ENCODE measurements around the gene FBP2. TPM values are rescaled to one million over a fixed set of nuclear protein-coding genes. Genes with fewer than 3 reads are reported as not detected.

Gene FBP2
- total and polyA plus RNA-seq, 2 of the 4 experiments (the other 2 are of a cell fraction): not detected

GRCh38 chr9:94577036-94577435, 16.6 kb downstream of the FBP2 start:
- H3K56ac ChIP-seq (ENCODE audit: extremely low read depth, insufficient read depth, low read length): no peak overlapping the region
- ATAC-seq (ENCODE audit: low read depth): no peak
- H3K9ac ChIP-seq (ENCODE audit: low read depth, low read length): no peak overlapping the region
- H3K27me3 ChIP-seq (ENCODE audit: control insufficient read depth, insufficient read depth, low read length): peaks cover 2% of the 10 kb centered on the region
- no peak overlapping the region for H2AK5ac ChIP-seq (ENCODE audit: low read depth, low read length)
- H4K5ac ChIP-seq (ENCODE audit: low read depth, low read length): no peak overlapping the region
- no peaks in the 10 kb centered on the region for H3K4me1 ChIP-seq (ENCODE audit: control insufficient read depth, insufficient read depth, low read length)
- no peak overlapping the region for H3K4me3 ChIP-seq (ENCODE audit: insufficient read depth, low read depth, low read length)
- no peak overlapping the region for H2BK5ac ChIP-seq (ENCODE audit: low read depth, low read length, poor library complexity, severe bottlenecking)
- no peak overlapping the region for H4K8ac ChIP-seq (ENCODE audit: low read depth in 2 of 2, low read length in 2 of 2)
- H3K23ac ChIP-seq (ENCODE audit: low read depth, low read length): no peak overlapping the region
- WGBS, 2 experiments (ENCODE audit: extremely low coverage in 2 of 2, insufficient read length in 1 of 2): no CpG with 5 or more reads among the region's 1 CpG
- no peak overlapping the region for H3K4me2 ChIP-seq (ENCODE audit: low read depth, low read length)
- dilution Hi-C loops (cut with HindIII; ENCODE audit: low sequenced_read_pairs, unreplicated experiment) (no loop called here), intact Hi-C loops (cut with micrococcal nuclease) (no loop called here), in situ Hi-C loops (cut with MboI; ENCODE audit: low sequenced_read_pairs) (no loop called here)
- H3K14ac ChIP-seq (replicated peaks; ENCODE audit: low read depth, low read length): no peak overlapping the region
- H3K18ac ChIP-seq (ENCODE audit: low read depth, low read length): no peak overlapping the region
- DNase-seq: no peak
- no peak overlapping the region for H2BK120ac ChIP-seq (ENCODE audit: low read depth, low read length)
- no TSS peak for BruUV-seq (replicated peaks)
- no peak overlapping the region for H3K4ac ChIP-seq (ENCODE audit: low read depth, low read length)
- H4K91ac ChIP-seq (ENCODE audit: insufficient read depth, low read depth, low read length): no peak overlapping the region
- no peak overlapping the region for H2AK9ac ChIP-seq (replicated peaks; ENCODE audit: low read depth, low read length, poor library complexity)
- no peaks in the 10 kb centered on the region for H3K79me1 ChIP-seq (ENCODE audit: low read depth in 1 of 2, low read length in 2 of 2)
- H4K20me1 ChIP-seq (ENCODE audit: insufficient read depth, low read length): no peaks in the 10 kb centered on the region
- TF ChIP-seq RAD21 (IDR thresholded peaks at IDR 0.05; ENCODE audit: low read length): no peak
- no peak for TF ChIP-seq FOS (IDR thresholded peaks at IDR 0.05; ENCODE audit: low read depth, low read length)
- TF ChIP-seq, protein P1, sequence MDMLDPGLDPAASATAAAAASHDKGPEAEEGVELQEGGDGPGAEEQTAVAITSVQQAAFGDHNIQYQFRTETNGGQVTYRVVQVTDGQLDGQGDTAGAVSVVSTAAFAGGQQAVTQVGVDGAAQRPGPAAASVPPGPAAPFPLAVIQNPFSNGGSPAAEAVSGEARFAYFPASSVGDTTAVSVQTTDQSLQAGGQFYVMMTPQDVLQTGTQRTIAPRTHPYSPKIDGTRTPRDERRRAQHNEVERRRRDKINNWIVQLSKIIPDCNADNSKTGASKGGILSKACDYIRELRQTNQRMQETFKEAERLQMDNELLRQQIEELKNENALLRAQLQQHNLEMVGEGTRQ (IDR thresholded peaks at IDR 0.05; ENCODE audit: low read depth, low read length): no peak
- TF ChIP-seq CHD1 (IDR thresholded peaks at IDR 0.05; ENCODE audit: low read depth, low read length): no peak
- TF ChIP-seq SMC3 (IDR thresholded peaks at IDR 0.05; ENCODE audit: low read depth, low read length): no peak
- TF ChIP-seq CTCF (conservative IDR thresholded peaks at IDR 0.05; ENCODE audit: low read depth, low read length): no peak
- TF ChIP-seq MAFK (IDR thresholded peaks at IDR 0.05; ENCODE audit: low read depth, low read length): no peak
- no peak for TF ChIP-seq RCOR1 (IDR thresholded peaks at IDR 0.05; ENCODE audit: insufficient replicate concordance, low read length)
- TF ChIP-seq RFX5 (IDR thresholded peaks at IDR 0.05; ENCODE audit: low read depth, low read length): no peak
- TF ChIP-seq CEBPB (IDR thresholded peaks at IDR 0.05; ENCODE audit: low read depth, low read length): no peak
- TF ChIP-seq, protein P2, sequence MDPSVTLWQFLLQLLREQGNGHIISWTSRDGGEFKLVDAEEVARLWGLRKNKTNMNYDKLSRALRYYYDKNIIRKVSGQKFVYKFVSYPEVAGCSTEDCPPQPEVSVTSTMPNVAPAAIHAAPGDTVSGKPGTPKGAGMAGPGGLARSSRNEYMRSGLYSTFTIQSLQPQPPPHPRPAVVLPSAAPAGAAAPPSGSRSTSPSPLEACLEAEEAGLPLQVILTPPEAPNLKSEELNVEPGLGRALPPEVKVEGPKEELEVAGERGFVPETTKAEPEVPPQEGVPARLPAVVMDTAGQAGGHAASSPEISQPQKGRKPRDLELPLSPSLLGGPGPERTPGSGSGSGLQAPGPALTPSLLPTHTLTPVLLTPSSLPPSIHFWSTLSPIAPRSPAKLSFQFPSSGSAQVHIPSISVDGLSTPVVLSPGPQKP (IDR thresholded peaks at IDR 0.05; ENCODE audit: borderline replicate concordance, low read depth, low read length): no peak
- TF ChIP-seq BHLHE40 (IDR thresholded peaks at IDR 0.05; ENCODE audit: low read depth, low read length): no peak
- TF ChIP-seq MXI1 (IDR thresholded peaks at IDR 0.05; ENCODE audit: borderline replicate concordance, low read depth, low read length): no peak
- no peak for TF ChIP-seq NFE2L2 (IDR thresholded peaks at IDR 0.05; ENCODE audit: low read depth, low read length)
- H2BK20ac ChIP-seq (ENCODE audit: low read depth, low read length): no peak overlapping the region
- no peaks in the 10 kb centered on the region for H3K36me3 ChIP-seq (ENCODE audit: control insufficient read depth, insufficient read depth, low read length)
- POLR2A ChIA-PET (ENCODE audit: unreplicated experiment): no interaction called here
- no peak overlapping the region for H2BK15ac ChIP-seq (ENCODE audit: low read depth, low read length)
- no peaks in the 10 kb centered on the region for H3K9me3 ChIP-seq (ENCODE audit: control insufficient read depth, insufficient read depth, low read length)
- H3K27ac ChIP-seq (ENCODE audit: insufficient read depth, low read length): no peak overlapping the region
- no peak overlapping the region for H2AFZ ChIP-seq (replicated peaks; ENCODE audit: low read length, poor library complexity)
- CTCF ChIA-PET: no interaction called here
- H3K9me1 ChIP-seq (ENCODE audit: insufficient read depth, low read length): no peaks in the 10 kb centered on the region

All from IMR-90 (cell line).